Measurements from ENCODE around the gene ZNF17.

The ZNF17 gene

DNA sequence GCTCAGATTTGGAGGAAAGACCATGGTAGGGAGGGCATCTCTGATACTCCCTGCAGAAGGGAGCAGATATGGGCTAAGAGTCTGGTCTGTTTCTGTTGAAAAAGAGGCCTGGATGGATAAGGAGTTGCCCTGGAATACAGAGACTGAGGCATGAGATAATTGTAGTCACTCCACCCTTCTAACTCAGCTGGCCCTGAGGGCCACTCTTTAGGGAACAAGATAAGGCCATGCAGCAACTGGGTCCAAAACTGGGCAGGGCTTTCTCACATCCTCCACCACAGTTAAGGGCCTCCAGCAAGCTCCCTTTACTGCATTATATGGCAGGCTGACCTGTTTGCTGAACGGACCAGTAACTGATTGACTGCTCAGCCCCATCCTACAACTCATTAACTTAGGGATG lies 25.5 kb downstream of the ZNF17 start:
- H3K36me3 ChIP-seq (ENCODE audit: control insufficient read depth, insufficient read depth, low read length), result no peaks in the 10 kb centered on the region
- peaks cover 6% of the 10 kb centered on the region for H3K4me1 ChIP-seq (ENCODE audit: control insufficient read depth, insufficient read depth, low read length)
- H3K4me3 ChIP-seq (ENCODE audit: low read depth, low read length), result peak overlapping the region; percentile 68
- H3K27me3 ChIP-seq (ENCODE audit: control insufficient read depth, insufficient read depth, low read length), result no peaks in the 10 kb centered on the region
- peak overlapping the region; percentile 89 for H3K9ac ChIP-seq (ENCODE audit: low read depth, low read length)
- no peaks in the 10 kb centered on the region for H3K9me3 ChIP-seq (ENCODE audit: control insufficient read depth, insufficient read depth, low read length)

DNA sequence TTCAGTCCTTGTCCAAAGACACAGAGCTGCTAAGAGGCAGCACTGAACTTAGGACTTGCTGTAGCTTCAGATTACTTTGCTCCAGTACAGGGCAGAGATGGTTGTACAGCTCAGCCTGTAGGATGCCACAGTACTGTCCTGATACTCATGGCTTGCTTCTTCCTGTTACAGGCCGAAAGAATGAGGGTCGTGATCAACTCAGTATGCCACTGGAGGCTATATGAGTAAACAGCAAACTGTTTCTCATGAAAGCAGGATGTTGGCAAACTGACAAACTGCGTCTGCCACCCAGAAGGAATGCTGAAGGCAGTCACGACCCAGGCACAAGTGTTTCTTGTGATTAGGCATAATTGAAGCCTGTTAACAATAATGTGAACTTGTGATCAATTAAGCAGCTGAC lies 27.0 kb downstream of the ZNF17 start:
- no peaks in the 10 kb centered on the region for H3K36me3 ChIP-seq (ENCODE audit: control insufficient read depth, insufficient read depth, low read length)
- H3K27me3 ChIP-seq (ENCODE audit: control insufficient read depth, insufficient read depth, low read length), result no peaks in the 10 kb centered on the region
- no peaks in the 10 kb centered on the region for H3K9me3 ChIP-seq (ENCODE audit: control insufficient read depth, insufficient read depth, low read length)
- no peak overlapping the region for H3K4me3 ChIP-seq (ENCODE audit: low read depth, low read length)
- peaks cover 6% of the 10 kb centered on the region for H3K4me1 ChIP-seq (ENCODE audit: control insufficient read depth, insufficient read depth, low read length)
- no peak overlapping the region for H3K9ac ChIP-seq (ENCODE audit: low read depth, low read length)

DNA sequence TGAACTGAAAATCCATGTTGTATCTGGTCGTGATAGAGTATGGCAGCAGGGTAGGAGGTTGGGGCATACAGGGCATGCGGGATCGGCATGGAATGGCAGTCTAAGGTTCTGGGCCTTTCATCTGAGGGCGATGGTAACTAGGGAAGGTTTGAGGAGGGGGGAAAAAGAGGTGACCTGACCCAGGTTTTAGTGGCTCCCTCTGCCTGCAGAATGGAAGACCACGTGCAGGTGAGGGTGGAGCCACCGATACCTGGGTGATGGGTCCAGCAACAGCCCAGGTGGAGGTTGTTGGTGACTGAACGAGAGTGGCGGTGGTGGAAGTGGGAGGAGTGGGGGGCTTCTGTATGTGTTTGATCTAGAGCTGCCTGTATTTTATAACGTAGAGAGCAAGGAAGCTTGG lies 28.0 kb downstream of the ZNF17 start:
- no peak overlapping the region for H3K4me3 ChIP-seq (ENCODE audit: low read depth, low read length)
- H3K4me1 ChIP-seq (ENCODE audit: control insufficient read depth, insufficient read depth, low read length), result peaks cover 6% of the 10 kb centered on the region
- H3K27me3 ChIP-seq (ENCODE audit: control insufficient read depth, insufficient read depth, low read length), result no peaks in the 10 kb centered on the region
- H3K36me3 ChIP-seq (ENCODE audit: control insufficient read depth, insufficient read depth, low read length), result peaks cover 2% of the 10 kb centered on the region
- no peaks in the 10 kb centered on the region for H3K9me3 ChIP-seq (ENCODE audit: control insufficient read depth, insufficient read depth, low read length)
- H3K9ac ChIP-seq (ENCODE audit: low read depth, low read length), result no peak overlapping the region

DNA sequence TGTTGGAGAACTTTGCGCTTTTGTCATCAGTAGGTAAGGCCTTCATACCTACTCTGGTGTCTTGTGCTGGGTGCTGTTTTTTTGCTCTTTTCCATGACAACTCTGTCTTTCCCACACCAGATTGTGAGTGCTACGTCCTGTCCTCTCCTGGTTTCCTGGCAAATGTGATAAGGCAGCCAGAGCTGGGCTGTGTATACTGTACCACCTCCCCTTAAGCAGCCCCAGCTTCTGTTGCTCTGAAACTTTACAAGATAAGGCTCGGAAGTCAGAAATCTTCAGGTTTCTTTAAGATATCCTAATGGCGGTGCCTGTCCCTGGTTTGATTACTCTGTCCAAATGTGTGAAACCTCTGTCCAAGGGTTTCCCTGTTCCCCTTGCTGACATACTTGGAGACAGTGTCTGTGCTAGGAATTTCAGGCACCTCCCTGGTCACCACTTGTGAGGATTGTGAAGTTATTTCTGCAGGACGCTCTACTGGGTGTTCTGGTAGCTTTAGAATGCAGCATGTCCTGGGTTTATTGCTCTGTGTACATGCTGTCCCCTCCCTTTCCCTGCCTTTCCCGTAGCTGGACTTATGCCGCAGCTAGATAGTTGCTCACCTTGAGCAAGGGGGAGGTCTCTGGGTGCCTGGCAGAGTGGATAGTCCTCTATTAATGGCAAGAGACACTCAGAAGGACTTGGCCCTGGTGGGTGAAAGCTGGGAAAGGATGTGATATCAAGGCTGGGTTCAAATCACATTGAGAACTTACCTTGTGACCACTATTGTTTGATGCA lies 31.2 kb downstream of the ZNF17 start:
- H3K36me3 ChIP-seq (ENCODE audit: control insufficient read depth, insufficient read depth, low read length), result peaks cover 9% of the 10 kb centered on the region
- no peaks in the 10 kb centered on the region for H3K4me1 ChIP-seq (ENCODE audit: control insufficient read depth, insufficient read depth, low read length)
- H3K9me3 ChIP-seq (ENCODE audit: control insufficient read depth, insufficient read depth, low read length), result no peaks in the 10 kb centered on the region
- no peak overlapping the region for H3K4me3 ChIP-seq (ENCODE audit: low read depth, low read length)
- H3K9ac ChIP-seq (ENCODE audit: low read depth, low read length), result no peak overlapping the region
- no peaks in the 10 kb centered on the region for H3K27me3 ChIP-seq (ENCODE audit: control insufficient read depth, insufficient read depth, low read length)

DNA sequence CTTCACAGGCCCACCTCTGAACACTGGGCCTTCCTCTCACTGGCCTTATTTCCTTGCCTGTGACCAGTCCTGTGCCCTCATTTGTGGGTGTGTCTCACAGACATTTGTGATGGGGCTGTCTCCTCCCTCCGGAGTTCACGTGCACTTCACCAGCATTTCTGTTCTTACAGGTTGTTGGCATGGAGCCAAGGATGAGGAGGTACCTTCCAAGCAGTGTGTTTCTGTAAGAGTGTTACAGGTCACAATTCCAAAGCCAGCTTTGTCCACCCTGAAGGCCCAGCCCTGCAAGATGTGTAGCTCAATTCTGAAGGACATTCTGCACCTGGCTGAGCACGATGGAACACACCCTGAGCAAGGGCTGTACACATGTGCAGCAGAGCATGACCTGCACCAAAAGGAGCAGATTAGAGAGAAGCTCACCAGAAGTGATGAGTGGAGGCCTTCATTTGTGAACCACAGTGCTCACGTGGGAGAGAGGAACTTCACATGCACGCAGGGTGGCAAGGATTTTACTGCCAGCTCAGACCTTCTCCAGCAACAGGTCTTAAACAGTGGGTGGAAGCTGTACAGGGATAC lies 32.2 kb downstream of the ZNF17 start:
- H3K9me3 ChIP-seq (ENCODE audit: control insufficient read depth, insufficient read depth, low read length), result no peaks in the 10 kb centered on the region

DNA sequence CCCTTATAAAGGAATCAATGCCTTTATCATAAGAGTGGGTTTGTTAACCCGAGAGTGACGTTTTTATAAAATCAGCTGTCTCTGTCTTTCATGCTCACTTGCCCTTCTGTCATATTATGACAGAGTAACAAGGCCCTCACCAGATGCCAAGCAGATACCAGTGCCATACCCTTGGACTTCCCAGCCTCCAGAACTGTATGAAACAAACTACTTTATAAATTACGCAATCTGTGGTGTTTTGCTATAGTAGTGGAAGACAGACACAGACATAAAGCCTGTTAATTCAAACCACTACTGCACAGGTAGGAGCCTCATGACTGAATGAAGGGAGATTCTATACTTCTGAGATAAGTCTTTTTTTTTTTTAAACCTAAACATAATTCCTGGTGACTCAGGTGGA lies 41.3 kb downstream of the ZNF17 start:
- Histone ChIP-seq H3K9ac (ENCODE audit: low read depth, low read length) (no peak overlapping the region), H3K36me3 (ENCODE audit: control insufficient read depth, insufficient read depth, low read length) (no peaks in the 10 kb centered on the region), H3K9me3 (ENCODE audit: control insufficient read depth, insufficient read depth, low read length) (no peaks in the 10 kb centered on the region), H3K4me1 (ENCODE audit: control insufficient read depth, insufficient read depth, low read length) (no peaks in the 10 kb centered on the region), H3K27me3 (ENCODE audit: control insufficient read depth, insufficient read depth, low read length) (no peaks in the 10 kb centered on the region), H3K4me3 (ENCODE audit: low read depth, low read length) (no peak overlapping the region)

More for the DNA sequence above, 32.2 kb downstream of the ZNF17 start:
- H3K36me3 ChIP-seq (ENCODE audit: control insufficient read depth, insufficient read depth, low read length), result peaks cover 9% of the 10 kb centered on the region
- no peak overlapping the region for H3K9ac ChIP-seq (ENCODE audit: low read depth, low read length)
- H3K27me3 ChIP-seq (ENCODE audit: control insufficient read depth, insufficient read depth, low read length), result no peaks in the 10 kb centered on the region
- H3K4me3 ChIP-seq (ENCODE audit: low read depth, low read length), result no peak overlapping the region
- no peaks in the 10 kb centered on the region for H3K4me1 ChIP-seq (ENCODE audit: control insufficient read depth, insufficient read depth, low read length)

DNA sequence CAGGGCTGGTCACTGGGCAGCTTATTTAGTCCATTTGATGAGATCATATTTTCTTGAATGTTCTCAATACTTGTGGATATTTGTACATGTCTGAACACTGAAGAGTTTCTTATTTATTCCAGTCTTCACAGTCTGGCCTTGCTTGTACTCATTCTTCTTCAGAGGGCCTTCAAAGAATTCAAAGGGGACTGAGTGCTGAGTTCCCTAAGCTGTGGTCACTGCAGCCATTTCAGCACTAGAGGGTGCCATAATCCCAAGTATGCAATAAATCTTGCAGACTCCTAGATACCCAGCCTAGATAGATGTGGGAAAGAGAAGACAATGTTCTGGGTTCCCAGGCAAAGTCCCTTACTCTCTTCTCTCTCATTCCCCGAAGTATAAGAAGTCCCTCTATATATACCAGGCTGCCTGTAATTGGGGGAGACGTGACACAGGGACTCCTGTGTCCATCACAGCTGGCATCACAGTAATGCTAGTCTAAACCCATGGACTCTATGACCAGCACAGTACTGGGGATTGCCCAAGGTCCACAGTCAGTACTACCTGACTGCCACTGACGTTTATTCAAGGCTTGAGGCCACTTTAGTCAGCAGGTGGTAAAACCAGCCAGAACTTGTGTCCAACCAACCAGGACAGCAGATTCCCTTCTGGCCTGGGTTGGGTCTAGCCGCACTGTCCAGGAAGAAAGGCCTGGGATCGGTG lies 54.9 kb downstream of the ZNF17 start:
- Histone ChIP-seq H3K4me3 (ENCODE audit: low read depth, low read length) (no peak overlapping the region), H3K9ac (ENCODE audit: low read depth, low read length) (no peak overlapping the region), H3K27me3 (ENCODE audit: control insufficient read depth, insufficient read depth, low read length) (no peaks in the 10 kb centered on the region), H3K9me3 (ENCODE audit: control insufficient read depth, insufficient read depth, low read length) (no peaks in the 10 kb centered on the region), H3K36me3 (ENCODE audit: control insufficient read depth, insufficient read depth, low read length) (no peaks in the 10 kb centered on the region), H3K4me1 (ENCODE audit: control insufficient read depth, insufficient read depth, low read length) (no peaks in the 10 kb centered on the region)

DNA sequence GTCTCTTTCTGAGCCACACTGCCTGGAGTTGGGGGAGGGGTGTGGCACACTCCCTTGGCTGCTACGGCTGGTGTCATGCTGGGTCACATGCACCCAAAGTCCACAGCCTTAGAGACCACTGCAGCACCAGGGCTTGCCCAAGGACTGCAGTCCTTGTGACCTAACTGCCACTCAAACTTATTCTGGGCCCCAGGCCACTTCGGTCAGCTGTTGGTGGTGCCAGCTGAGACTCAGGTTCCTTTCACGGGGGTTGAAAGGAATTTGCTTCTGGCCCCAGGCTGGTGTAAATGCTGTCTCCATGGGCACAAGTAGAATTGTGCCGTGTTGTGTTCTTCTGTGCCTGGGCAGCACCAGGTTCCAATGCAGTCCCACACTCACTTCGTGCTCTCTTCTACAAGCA lies 55.5 kb downstream of the ZNF17 start:
- H3K36me3 ChIP-seq (ENCODE audit: control insufficient read depth, insufficient read depth, low read length), result no peaks in the 10 kb centered on the region
- H3K9ac ChIP-seq (ENCODE audit: low read depth, low read length), result no peak overlapping the region
- H3K27me3 ChIP-seq (ENCODE audit: control insufficient read depth, insufficient read depth, low read length), result no peaks in the 10 kb centered on the region
- no peak overlapping the region for H3K4me3 ChIP-seq (ENCODE audit: low read depth, low read length)
- H3K4me1 ChIP-seq (ENCODE audit: control insufficient read depth, insufficient read depth, low read length), result no peaks in the 10 kb centered on the region
- H3K9me3 ChIP-seq (ENCODE audit: control insufficient read depth, insufficient read depth, low read length), result no peaks in the 10 kb centered on the region

All from iPS-15b (cell line).